NCI-H2227 (cell line): Measurements from ENCODE around the gene RYR2.

Experiments
- DNase-seq: peaks from one replicate; lab custom pipeline; 2025; ENCODE audit not compliant: unreplicated experiment; lab: John Stamatoyannopoulos, UW

The RYR2 gene

GRCh38 chr1:237429252-237429651 is 387.3 kb downstream of the RYR2 start:
- no peak for DNase-seq

- no peak for DNase-seq
These were observed 389.5 kb downstream of the RYR2 start for GRCh38 chr1:237431448-237431847.

- no peak for DNase-seq
These were observed 398.4 kb downstream of the RYR2 start for GRCh38 chr1:237440346-237440745.

- no peak for DNase-seq
These were observed 402.3 kb downstream of the RYR2 start for GRCh38 chr1:237444120-237444790.

- DNase-seq: no peak
These were observed 406.1 kb downstream of the RYR2 start for GRCh38 chr1:237448042-237448441.

GRCh38 chr1:237457573-237457972 is 415.6 kb downstream of the RYR2 start:
- DNase-seq: no peak

- no peak for DNase-seq
These were observed 425.3 kb downstream of the RYR2 start for GRCh38 chr1:237467320-237467719.

GRCh38 chr1:237470712-237471338 is 428.8 kb downstream of the RYR2 start:
- no peak for DNase-seq

- DNase-seq: no peak
These were observed 429.4 kb downstream of the RYR2 start for GRCh38 chr1:237471377-237471776.

- no peak for DNase-seq
These were observed 430.0 kb downstream of the RYR2 start for GRCh38 chr1:237471956-237472355.

- no peak for DNase-seq
These were observed 431.9 kb downstream of the RYR2 start for GRCh38 chr1:237473854-237474253.

GRCh38 chr1:237478082-237478481 is 436.1 kb downstream of the RYR2 start:
- DNase-seq: no peak

GRCh38 chr1:237478842-237479241 is 436.9 kb downstream of the RYR2 start:
- DNase-seq: no peak

- no peak for DNase-seq
These were observed 440.8 kb downstream of the RYR2 start for GRCh38 chr1:237482777-237483176.

GRCh38 chr1:237492359-237492758 is 450.4 kb downstream of the RYR2 start:
- no peak for DNase-seq

- no peak for DNase-seq
These were observed 458.6 kb downstream of the RYR2 start for GRCh38 chr1:237500566-237500965.

- DNase-seq: no peak
These were observed 461.3 kb downstream of the RYR2 start for GRCh38 chr1:237503292-237503691.

- no peak for DNase-seq
These were observed 465.0 kb downstream of the RYR2 start for GRCh38 chr1:237507005-237507404.

GRCh38 chr1:237509748-237510147 is 467.8 kb downstream of the RYR2 start:
- DNase-seq: no peak

GRCh38 chr1:237525102-237525501 is 483.1 kb downstream of the RYR2 start:
- DNase-seq: no peak

GRCh38 chr1:237527761-237528160 is 485.8 kb downstream of the RYR2 start:
- DNase-seq: no peak

GRCh38 chr1:237528545-237528944 is 486.6 kb downstream of the RYR2 start:
- no peak for DNase-seq

GRCh38 chr1:237539055-237539454 is 497.1 kb downstream of the RYR2 start:
- no peak for DNase-seq
